CD8-positive, alpha-beta memory T cell (primary cell): ENCODE data around the gene EXOC6B. TPM values are rescaled to one million over a fixed set of nuclear protein-coding genes. Genes with fewer than 3 reads are reported as not detected.

Experiments
- CTCF ChIA-PET: fragments of 350-600 bp; sonication (Branson Sonifier 250); formaldehyde crosslinking; loops from one replicate; lab custom pipeline; 2021; ENCODE audit warnings: antibody characterized with exemption; lab: Charles Lee
- POLR2A ChIA-PET: fragments of 350-600 bp; sonication (Branson Sonifier 250); formaldehyde crosslinking; loops from one replicate; lab custom pipeline; 2021; ENCODE audit warnings: antibody characterized with exemption; lab: Charles Lee
- DNase-seq, 5 donors: peaks; one replicate each; pipeline versions ENCODE4 v3.0.0 to v3.0.0-alpha.2; 2020 to 2022; ENCODE audit warnings: mixed read lengths in 1 of 5
- H3K27ac ChIP-seq: one replicate; pipeline ENCODE4 v1.7.0; 2013; ENCODE audit warnings: low read depth, mild to moderate bottlenecking, low read length, moderate library complexity
- H3K27me3 ChIP-seq: 2 replicates; pipeline ENCODE4 v1.7.0; 2013; ENCODE audit warnings: low read length, mild to moderate bottlenecking; ENCODE audit not compliant: insufficient read depth, poor library complexity, severe bottlenecking
- H3K36me3 ChIP-seq: 2 replicates; pipeline ENCODE4 v1.7.0; 2013; ENCODE audit warnings: mild to moderate bottlenecking, low read length, moderate library complexity; ENCODE audit not compliant: insufficient read depth
- H3K4me1 ChIP-seq: 2 replicates; pipeline ENCODE4 v1.7.0; 2013; ENCODE audit warnings: mild to moderate bottlenecking, low read length, moderate library complexity; ENCODE audit not compliant: insufficient read depth
- H3K4me3 ChIP-seq: 2 replicates; pipeline ENCODE4 v1.7.0; 2013; ENCODE audit warnings: mild to moderate bottlenecking, low read length
- H3K9me3 ChIP-seq: 2 replicates; pipeline ENCODE4 v1.7.0; 2013; ENCODE audit warnings: mild to moderate bottlenecking, low read length
- H3K27ac Mint-ChIP-seq, 8 donors: one replicate each; pipeline ENCODE4 v1.8.0; 2020 to 2021; ENCODE audit warnings: mixed read lengths in 8 of 8, mild to moderate bottlenecking in 6 of 8, inconsistent platforms in 3 of 8, moderate library complexity in 3 of 8
- H3K27me3 Mint-ChIP-seq, 2 donors: one replicate each; pipeline ENCODE4 v1.8.0; 2020 to 2021; ENCODE audit warnings: mixed read lengths in 2 of 2, mild to moderate bottlenecking in 1 of 2, moderate library complexity in 1 of 2
- H3K36me3 Mint-ChIP-seq, 3 donors: one replicate each; pipeline ENCODE4 v1.8.0; 2020 to 2021; ENCODE audit warnings: mixed read lengths in 3 of 3, inconsistent platforms in 1 of 3, mild to moderate bottlenecking in 1 of 3
- H3K4me1 Mint-ChIP-seq, 3 donors: one replicate each; pipeline ENCODE4 v1.8.0; 2020 to 2021; ENCODE audit warnings: mixed read lengths in 3 of 3, inconsistent platforms in 1 of 3, mild to moderate bottlenecking in 1 of 3
- H3K4me3 Mint-ChIP-seq, 7 donors: one replicate each; pipeline ENCODE4 v1.8.0; 2020 to 2021; ENCODE audit warnings: mixed read lengths in 7 of 7, mild to moderate bottlenecking in 6 of 7, moderate library complexity in 4 of 7, inconsistent platforms in 2 of 7
- H3K9me3 Mint-ChIP-seq, 5 donors: one replicate each; pipeline ENCODE4 v1.8.0; 2020 to 2022; ENCODE audit warnings: mixed read lengths in 5 of 5, mild to moderate bottlenecking in 3 of 5, moderate library complexity in 2 of 5, inconsistent platforms in 1 of 5
- polyA plus RNA-seq: library from polyadenylated mRNA; unstranded; fragments of 300-500 nt; fragmentation: Illumina TruSeq; gene quantifications from one replicate; pipeline ENCODE4 v1.2.3, GENCODE V29; 2021
- total RNA-seq, 2 experiments: library from RNA; stranded (reverse); gene quantifications; one replicate each; pipeline ENCODE4 v1.2.3, GENCODE V29; 2021

EXOC6B gene
- total and polyA plus RNA-seq, 3 experiments from 2014 or later = 2.1 to 9.4 (median 7.1) TPM

- Mint-ChIP-seq H3K27ac (no peak overlapping the region), H3K36me3 (no peaks in the 10 kb centered on the region), H3K4me1 (peaks cover 34 to 57% (median 51%) of the 10 kb centered on the region in 3 donors), H3K4me3 (peak overlapping the region; percentile 65 to 84 (median 73)), H3K9me3 (peaks cover 0 to 6% (median 3%) of the 10 kb centered on the region in 5 donors), H3K27me3 (peaks cover 53 to 73% of the 10 kb centered on the region in 2 donors)
- Histone ChIP-seq H3K36me3 (no peaks in the 10 kb centered on the region), H3K4me1 (peaks cover 12% of the 10 kb centered on the region), H3K27ac (no peak overlapping the region), H3K4me3 (no peak overlapping the region), H3K9me3 (no peaks in the 10 kb centered on the region), H3K27me3 (peaks cover 41% of the 10 kb centered on the region)
- CTCF ChIA-PET = no interaction called here
- POLR2A ChIA-PET = no interaction called here
- DNase-seq = peak in 1 of 5 donors; percentile 7
Observed at GRCh38 chr2:72145658-72146329, 680.0 kb downstream of the EXOC6B start.

- Histone ChIP-seq H3K27ac (no peak overlapping the region), H3K9me3 (no peaks in the 10 kb centered on the region), H3K4me3 (no peak overlapping the region), H3K4me1 (peaks cover 12% of the 10 kb centered on the region), H3K27me3 (peaks cover 35% of the 10 kb centered on the region), H3K36me3 (no peaks in the 10 kb centered on the region)
- Mint-ChIP-seq H3K36me3 (no peaks in the 10 kb centered on the region), H3K27me3 (peaks cover 49 to 68% of the 10 kb centered on the region in 2 donors), H3K27ac (no peak overlapping the region), H3K9me3 (peaks cover 0 to 6% (median 3%) of the 10 kb centered on the region in 5 donors), H3K4me3 (peak overlapping the region; percentile 65 to 84 (median 73)), H3K4me1 (peaks cover 31 to 56% (median 48%) of the 10 kb centered on the region in 3 donors)
- ChIA-PET CTCF (no interaction called here), POLR2A (no interaction called here)
- peak in 1 of 5 donors; percentile 13 for DNase-seq
Observed at GRCh38 chr2:72145289-72145657, 680.6 kb downstream of the EXOC6B start.

GRCh38 chr2:72144632-72145288 is 681.1 kb downstream of the EXOC6B start:
- H3K27me3 ChIP-seq = peaks cover 30% of the 10 kb centered on the region
- H3K9me3 Mint-ChIP-seq = peaks cover 0 to 6% (median 3%) of the 10 kb centered on the region in 5 donors
- H3K4me3 Mint-ChIP-seq = peak overlapping the region in 4 of 7 donors; percentile 36 to 74 (median 53)
- no peak overlapping the region for H3K27ac ChIP-seq
- H3K27me3 Mint-ChIP-seq = peaks cover 43 to 62% of the 10 kb centered on the region in 2 donors
- H3K36me3 Mint-ChIP-seq = no peaks in the 10 kb centered on the region
- DNase-seq = peak in 1 of 5 donors; percentile 42
- peaks cover 26 to 51% (median 42%) of the 10 kb centered on the region in 3 donors for H3K4me1 Mint-ChIP-seq
- H3K27ac Mint-ChIP-seq = peak overlapping the region in 1 of 8 donors; percentile 74
- CTCF ChIA-PET = no interaction called here
- H3K4me1 ChIP-seq = peaks cover 12% of the 10 kb centered on the region
- no peaks in the 10 kb centered on the region for H3K9me3 ChIP-seq
- no peak overlapping the region for H3K4me3 ChIP-seq
- no peaks in the 10 kb centered on the region for H3K36me3 ChIP-seq
- POLR2A ChIA-PET = no interaction called here

- peak overlapping the region in 4 of 7 donors; percentile 24 to 74 (median 30) for H3K4me3 Mint-ChIP-seq
- ChIA-PET POLR2A (no interaction called here), CTCF (no interaction called here)
- H3K27me3 ChIP-seq = peaks cover 25% of the 10 kb centered on the region
- peaks cover 21 to 46% (median 37%) of the 10 kb centered on the region in 3 donors for H3K4me1 Mint-ChIP-seq
- H3K4me3 ChIP-seq = no peak overlapping the region
- H3K9me3 ChIP-seq = no peaks in the 10 kb centered on the region
- peaks cover 8% of the 10 kb centered on the region for H3K4me1 ChIP-seq
- H3K27me3 Mint-ChIP-seq = peaks cover 38 to 57% of the 10 kb centered on the region in 2 donors
- no peaks in the 10 kb centered on the region for H3K36me3 Mint-ChIP-seq
- no peak overlapping the region for H3K27ac Mint-ChIP-seq
- no peaks in the 10 kb centered on the region for H3K36me3 ChIP-seq
- H3K9me3 Mint-ChIP-seq = peaks cover 0 to 6% (median 3%) of the 10 kb centered on the region in 5 donors
- DNase-seq = no peak
- H3K27ac ChIP-seq = no peak overlapping the region
Observed at GRCh38 chr2:72144274-72144631, 681.6 kb downstream of the EXOC6B start.

GRCh38 chr2:72143441-72144273 is 682.2 kb downstream of the EXOC6B start:
- peaks cover 7% of the 10 kb centered on the region for H3K4me1 ChIP-seq
- Mint-ChIP-seq H3K36me3 (no peaks in the 10 kb centered on the region), H3K4me3 (peak overlapping the region in 5 of 7 donors; percentile 9 to 74 (median 24)), H3K27ac (no peak overlapping the region), H3K4me1 (peaks cover 17 to 40% (median 31%) of the 10 kb centered on the region in 3 donors), H3K9me3 (peaks cover 0 to 6% (median 3%) of the 10 kb centered on the region in 5 donors), H3K27me3 (peaks cover 34 to 51% of the 10 kb centered on the region in 2 donors)
- no peaks in the 10 kb centered on the region for H3K9me3 ChIP-seq
- H3K36me3 ChIP-seq = no peaks in the 10 kb centered on the region
- POLR2A ChIA-PET = no interaction called here
- H3K4me3 ChIP-seq = no peak overlapping the region
- DNase-seq = peak in 1 of 5 donors; percentile 30
- CTCF ChIA-PET = no interaction called here
- peaks cover 23% of the 10 kb centered on the region for H3K27me3 ChIP-seq
- no peak overlapping the region for H3K27ac ChIP-seq

GRCh38 chr2:72142570-72143440 is 683.0 kb downstream of the EXOC6B start:
- Histone ChIP-seq H3K36me3 (no peaks in the 10 kb centered on the region), H3K27me3 (peaks cover 20% of the 10 kb centered on the region), H3K27ac (no peak overlapping the region), H3K4me3 (no peak overlapping the region), H3K9me3 (no peaks in the 10 kb centered on the region), H3K4me1 (peaks cover 7% of the 10 kb centered on the region)
- Mint-ChIP-seq H3K27me3 (peaks cover 28 to 45% of the 10 kb centered on the region in 2 donors), H3K27ac (no peak overlapping the region), H3K4me3 (no peak overlapping the region), H3K9me3 (peaks cover 0 to 4% (median 3%) of the 10 kb centered on the region in 5 donors), H3K4me1 (peaks cover 11 to 33% (median 25%) of the 10 kb centered on the region in 3 donors), H3K36me3 (no peaks in the 10 kb centered on the region)
- POLR2A ChIA-PET = no interaction called here
- CTCF ChIA-PET = no interaction called here
- peak in 1 of 5 donors; percentile 21 for DNase-seq

- H3K9me3 Mint-ChIP-seq = peaks cover 0 to 4% (median 3%) of the 10 kb centered on the region in 5 donors
- DNase-seq = peak in 1 of 5 donors; percentile 29
- H3K4me3 ChIP-seq = no peak overlapping the region
- peaks cover 26 to 40% of the 10 kb centered on the region in 2 donors for H3K27me3 Mint-ChIP-seq
- no peak overlapping the region for H3K27ac ChIP-seq
- H3K4me3 Mint-ChIP-seq = peak overlapping the region in 1 of 7 donors; percentile 40
- no peaks in the 10 kb centered on the region for H3K36me3 ChIP-seq
- CTCF ChIA-PET = no interaction called here
- peaks cover 17% of the 10 kb centered on the region for H3K27me3 ChIP-seq
- peaks cover 7% of the 10 kb centered on the region for H3K4me1 ChIP-seq
- H3K27ac Mint-ChIP-seq = no peak overlapping the region
- peaks cover 13 to 28% (median 22%) of the 10 kb centered on the region in 3 donors for H3K4me1 Mint-ChIP-seq
- no peaks in the 10 kb centered on the region for H3K9me3 ChIP-seq
- H3K36me3 Mint-ChIP-seq = no peaks in the 10 kb centered on the region
- POLR2A ChIA-PET = no interaction called here
Observed at GRCh38 chr2:72141881-72142451, 683.9 kb downstream of the EXOC6B start.
